GM12878 (cell line): ENCODE data around the gene CA10.

Experiments
- IKZF1 ChIP-seq: fragments of 450-650 bp; conservative IDR thresholded peaks from 2 replicates; pipeline ENCODE4 v1.6.1; 2017; ENCODE audit warnings: antibody characterized with exemption, mild to moderate bottlenecking
- POLR2AphosphoS5 ChIP-seq: IDR thresholded peaks from 2 replicates; pipeline ENCODE4 v1.6.1; 2011; ENCODE audit warnings: mild to moderate bottlenecking, low read length, inconsistent platforms

- no peak for TF ChIP-seq IKZF1
- no peak for TF ChIP-seq POLR2AphosphoS5
Observed at GRCh38 chr17:51971121-51971520, 187.4 kb downstream of the CA10 start.
